Loucy (cell line): ENCODE data around the gene CLEC18A.
"Not testable (repeated sequence)": the region's sequence is repeated elsewhere in the genome, so short reads cannot be mapped to it uniquely, and the experiment has no call there.

Experiments used
- CTCF ChIP-seq: fragments of 200-600 bp; sonication (generic); conservative IDR thresholded peaks from 2 replicates; pipeline ENCODE4 v1.5.1; 2014; ENCODE audit warnings: mild to moderate bottlenecking, antibody characterized with exemption, low read length
- EZH2phosphoT487 ChIP-seq: fragments of 200-600 bp; IDR thresholded peaks from 2 replicates; pipeline ENCODE4 v1.6.1; 2018; ENCODE audit warnings: antibody characterized with exemption, mild to moderate bottlenecking, moderate library complexity, borderline replicate concordance

- TF ChIP-seq CTCF, EZH2phosphoT487: not testable (repeated sequence)
Measured at GRCh38 chr16:69952572-69953355, 1.6 kb downstream of the CLEC18A start.
